Hypothalamus (tissue), 51 donors: ENCODE results near the gene ABCC1.
A peak's percentile ranks its signal among the peaks of the same experiment; 100 is the strongest.

ENCODE experiments used
- DNase-seq, 51 donors: peaks; one replicate each; lab custom pipeline; 2025; lab: John Stamatoyannopoulos, UW

The ABCC1 gene

GRCh38 chr16:15986261-15986660, 36.8 kb downstream of the ABCC1 start:
- DNase-seq = no peak

GRCh38 chr16:15988268-15989013, 39.0 kb downstream of the ABCC1 start:
- peak in 1 of 51 donors; percentile 10 for DNase-seq

GRCh38 chr16:15990902-15991301, 41.5 kb downstream of the ABCC1 start:
- no peak for DNase-seq

- DNase-seq = no peak
These were observed 43.7 kb downstream of the ABCC1 start for GRCh38 chr16:15993128-15993527.

- DNase-seq = no peak
These were observed 44.1 kb downstream of the ABCC1 start for GRCh38 chr16:15993541-15993940.

GRCh38 chr16:15993946-15994665, 44.7 kb downstream of the ABCC1 start:
- peak in 10 of 51 donors; percentile 1 to 63 (median 12) for DNase-seq

GRCh38 chr16:15996432-15997109, 47.2 kb downstream of the ABCC1 start:
- DNase-seq = peak in 6 of 51 donors; percentile 9 to 44 (median 18)

- DNase-seq = no peak
These were observed 51.3 kb downstream of the ABCC1 start for GRCh38 chr16:16000685-16001084.

- DNase-seq = no peak
These were observed 52.3 kb downstream of the ABCC1 start for GRCh38 chr16:16001596-16002255.

GRCh38 chr16:16003719-16004313, 54.4 kb downstream of the ABCC1 start:
- DNase-seq = no peak

- no peak for DNase-seq
These were observed 54.9 kb downstream of the ABCC1 start for GRCh38 chr16:16004314-16004749.

- DNase-seq = no peak
These were observed 56.3 kb downstream of the ABCC1 start for GRCh38 chr16:16005721-16006120.

GRCh38 chr16:16006650-16007049, 57.2 kb downstream of the ABCC1 start:
- DNase-seq = no peak

GRCh38 chr16:16007743-16008111, 58.3 kb downstream of the ABCC1 start:
- DNase-seq = no peak

GRCh38 chr16:16008666-16009065, 59.2 kb downstream of the ABCC1 start:
- no peak for DNase-seq

- no peak for DNase-seq
These were observed 60.0 kb downstream of the ABCC1 start for GRCh38 chr16:16009401-16009800.

- no peak for DNase-seq
These were observed 60.8 kb downstream of the ABCC1 start for GRCh38 chr16:16010194-16010593.

GRCh38 chr16:16012144-16012543, 62.7 kb downstream of the ABCC1 start:
- no peak for DNase-seq

GRCh38 chr16:16013812-16014211, 64.4 kb downstream of the ABCC1 start:
- no peak for DNase-seq
